Globus pallidus (tissue), 1 donor: ENCODE results near the gene ZBTB21.
"Not testable (repeated sequence)": the region's sequence is repeated elsewhere in the genome, so short reads cannot be mapped to it uniquely, and the experiment has no call there.

Source experiments
- DNase-seq: peaks from one replicate; pipeline ENCODE4 v3.0.0-alpha.2; 2015; ENCODE audit warnings: low spot score

ZBTB21 gene

GRCh38 chr21:41952568-41953248, 57.5 kb downstream of the ZBTB21 start:
- no peak for DNase-seq

- no peak for DNase-seq
Observed at GRCh38 chr21:41951876-41952567, 58.1 kb downstream of the ZBTB21 start.

- no peak for DNase-seq
Observed at GRCh38 chr21:41950941-41951351, 59.2 kb downstream of the ZBTB21 start.

- not testable (repeated sequence) for DNase-seq
Observed at GRCh38 chr21:41949631-41950030, 60.5 kb downstream of the ZBTB21 start.

GRCh38 chr21:41948901-41949300, 61.3 kb downstream of the ZBTB21 start:
- DNase-seq = no peak

GRCh38 chr21:41948078-41948895, 61.9 kb downstream of the ZBTB21 start:
- peak; percentile 92 for DNase-seq

GRCh38 chr21:41945982-41946381, 64.2 kb downstream of the ZBTB21 start:
- DNase-seq = no peak

- DNase-seq = peak; percentile 77
Observed at GRCh38 chr21:41943851-41944250, 66.3 kb downstream of the ZBTB21 start.

- no peak for DNase-seq
Observed at GRCh38 chr21:41942457-41942856, 67.7 kb downstream of the ZBTB21 start.

- no peak for DNase-seq
Observed at GRCh38 chr21:41941941-41942340, 68.2 kb downstream of the ZBTB21 start.

GRCh38 chr21:41940431-41940830, 69.7 kb downstream of the ZBTB21 start:
- no peak for DNase-seq

GRCh38 chr21:41939391-41939790, 70.8 kb downstream of the ZBTB21 start:
- no peak for DNase-seq
